Spleen (tissue), 7 donors: Measurements from ENCODE around the gene ARHGEF28.

Source experiments
- POLR2A ChIP-seq, 3 donors: fragments of 450-650 bp; IDR thresholded peaks; one replicate each; pipeline ENCODE4 v1.5.1; 2017; ENCODE audit warnings: antibody characterized with exemption in 3 of 3, mild to moderate bottlenecking in 1 of 3
- POLR2AphosphoS5 ChIP-seq, 3 donors: sonication (generic); formaldehyde crosslinking; IDR thresholded peaks; one replicate each; pipeline ENCODE4 v1.5.1; 2017; ENCODE audit warnings: antibody characterized with exemption in 3 of 3
- TF ChIP-seq, protein P1 (sequence below), 11 experiments: fragments of 200-600 bp in 7 of 11; fragments of 450-650 bp in 4 of 11; sonication (generic) in 4 of 11; IDR thresholded peaks in 8 of 11; conservative IDR thresholded peaks in 3 of 11; 1 replicate in 7 of 11; 2 replicates in 4 of 11; pipeline versions ENCODE4 v1.4.0 to v1.8.0; 2016 to 2021; ENCODE audit warnings: antibody characterized with exemption in 11 of 11, inconsistent platforms in 4 of 11, mild to moderate bottlenecking in 1 of 11
- donor health status: DM: no; HTN: no; CAD: no; lungs with moderate emphysema.
- donor health status: DM: no; HTN: no; CAD: no.
- donor health status: DM: no; HTN: no; CAD: no.

- TF ChIP-seq, protein P1, sequence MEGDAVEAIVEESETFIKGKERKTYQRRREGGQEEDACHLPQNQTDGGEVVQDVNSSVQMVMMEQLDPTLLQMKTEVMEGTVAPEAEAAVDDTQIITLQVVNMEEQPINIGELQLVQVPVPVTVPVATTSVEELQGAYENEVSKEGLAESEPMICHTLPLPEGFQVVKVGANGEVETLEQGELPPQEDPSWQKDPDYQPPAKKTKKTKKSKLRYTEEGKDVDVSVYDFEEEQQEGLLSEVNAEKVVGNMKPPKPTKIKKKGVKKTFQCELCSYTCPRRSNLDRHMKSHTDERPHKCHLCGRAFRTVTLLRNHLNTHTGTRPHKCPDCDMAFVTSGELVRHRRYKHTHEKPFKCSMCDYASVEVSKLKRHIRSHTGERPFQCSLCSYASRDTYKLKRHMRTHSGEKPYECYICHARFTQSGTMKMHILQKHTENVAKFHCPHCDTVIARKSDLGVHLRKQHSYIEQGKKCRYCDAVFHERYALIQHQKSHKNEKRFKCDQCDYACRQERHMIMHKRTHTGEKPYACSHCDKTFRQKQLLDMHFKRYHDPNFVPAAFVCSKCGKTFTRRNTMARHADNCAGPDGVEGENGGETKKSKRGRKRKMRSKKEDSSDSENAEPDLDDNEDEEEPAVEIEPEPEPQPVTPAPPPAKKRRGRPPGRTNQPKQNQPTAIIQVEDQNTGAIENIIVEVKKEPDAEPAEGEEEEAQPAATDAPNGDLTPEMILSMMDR (IDR thresholded peaks at IDR 0.05 in 8 of 11, conservative IDR thresholded peaks at IDR 0.05 in 3 of 11): no peak
- no peak for TF ChIP-seq POLR2AphosphoS5 (IDR thresholded peaks at IDR 0.05)
- TF ChIP-seq POLR2A (IDR thresholded peaks at IDR 0.05): no peak
Observed at GRCh38 chr5:73906277-73906676, 280.3 kb downstream of the ARHGEF28 start.
